OCI-LY7 (cell line): ENCODE results near the gene WDR54. TPM values are rescaled to one million over a fixed set of nuclear protein-coding genes. Genes with fewer than 3 reads are reported as not detected.

Source experiments
- Bru-seq: library from RNA; stranded (reverse); fragments of 400-500 nt; gene quantifications from one replicate; lab custom pipeline; 2021; lab: Mats Ljungman, UMichigan
- BruChase-seq, 2 experiments: library from RNA; stranded (reverse); fragments of 400-500 nt; gene quantifications; one replicate each; lab custom pipeline; 2021; lab: Mats Ljungman, UMichigan
- BruUV-seq: library from RNA; stranded (reverse); fragments of 400-500 nt; replicated peaks from 2 replicates; lab custom pipeline; 2021; lab: Mats Ljungman, UMichigan
- CTCF ChIA-PET: fragments of 300-600 bp; sonication (Branson Sonifier 250); formaldehyde crosslinking; loops from one replicate; lab custom pipeline; 2022; ENCODE audit warnings: antibody characterized with exemption; ENCODE audit not compliant: unreplicated experiment; lab: Charles Lee
- POLR2A ChIA-PET: fragments of 300-600 bp; sonication (Branson Sonifier 250); formaldehyde crosslinking; loops from one replicate; lab custom pipeline; 2022; ENCODE audit warnings: antibody characterized with exemption; lab: Charles Lee
- DNase-seq: peaks from one replicate; pipeline ENCODE4 v3.0.0-alpha.2; 2015; ENCODE audit warnings: low spot score
- H2AFZ ChIP-seq: fragments of 200-600 bp; sonication (generic), shearing (Covaris generic); 2 replicates; pipeline ENCODE4 v1.6.1; 2014; ENCODE audit warnings: mild to moderate bottlenecking, antibody characterized with exemption, low read length, moderate library complexity
- H3K27ac ChIP-seq: fragments of 200-600 bp; sonication (generic); 2 replicates; pipeline ENCODE4 v1.5.1; 2014; ENCODE audit warnings: mixed run types, low read depth, mild to moderate bottlenecking, moderate library complexity, low read length, inconsistent platforms; ENCODE audit not compliant: poor library complexity, severe bottlenecking
- H3K36me3 ChIP-seq: fragments of 200-600 bp; sonication (generic); 2 replicates; pipeline ENCODE4 v1.6.1; 2014; ENCODE audit warnings: mild to moderate bottlenecking, antibody characterized with exemption, low read length, moderate library complexity, mixed read lengths; ENCODE audit not compliant: insufficient read depth
- H3K4me1 ChIP-seq: fragments of 200-600 bp; sonication (generic); 2 replicates; pipeline ENCODE4 v1.5.1; 2014; ENCODE audit warnings: mild to moderate bottlenecking, low read length; ENCODE audit not compliant: insufficient read depth, poor library complexity, severe bottlenecking
- H3K4me2 ChIP-seq: fragments of 200-600 bp; sonication (generic); 2 replicates; pipeline ENCODE4 v1.6.1; 2014; ENCODE audit warnings: mild to moderate bottlenecking, low read length
- H3K4me3 ChIP-seq: fragments of 200-600 bp; sonication (generic); 2 replicates; pipeline ENCODE4 v1.5.1; 2014; ENCODE audit warnings: mild to moderate bottlenecking, low read depth, low read length; ENCODE audit not compliant: poor library complexity, severe bottlenecking
- H3K79me2 ChIP-seq: fragments of 200-600 bp; sonication (generic); 2 replicates; pipeline ENCODE4 v1.6.1; 2016; ENCODE audit warnings: low read depth, mild to moderate bottlenecking, low read length, moderate library complexity, mixed read lengths; ENCODE audit not compliant: insufficient read depth
- H3K9me2 ChIP-seq: fragments of 200-600 bp; sonication (generic); 2 replicates; pipeline ENCODE4 v1.6.1; 2016; ENCODE audit warnings: mild to moderate bottlenecking, low read length, mixed read lengths; ENCODE audit not compliant: insufficient read depth
- H3K9me3 ChIP-seq: fragments of 200-600 bp; sonication (generic); 2 replicates; pipeline ENCODE4 v1.6.1; 2014; ENCODE audit warnings: mild to moderate bottlenecking, mixed run types, low read length, mixed read lengths
- H4K20me1 ChIP-seq: fragments of 200-600 bp; sonication (generic); 2 replicates; pipeline ENCODE4 v1.6.1; 2014; ENCODE audit warnings: mild to moderate bottlenecking, antibody characterized with exemption, low read length, moderate library complexity, mixed read lengths; ENCODE audit not compliant: insufficient read depth
- EZH2phosphoT487 ChIP-seq: fragments of 200-600 bp; sonication (generic); IDR thresholded peaks from 2 replicates; pipeline ENCODE4 v1.6.1; 2018; ENCODE audit warnings: low read depth, borderline replicate concordance, mild to moderate bottlenecking, mixed run types, antibody characterized with exemption, low read length, moderate library complexity, mixed read lengths
- intact Hi-C: fragments of 100-400 bp; cut with micrococcal nuclease; formaldehyde crosslinking; loops from one replicate; pipeline ENCODE4 v1.10.0; 2022; ENCODE audit not compliant: unreplicated experiment
- long read RNA-seq: library from polyadenylated mRNA; stranded (forward); transcript quantifications from one replicate; pipeline ENCODE4 v2.0.0, GENCODE V29; 2022
- total RNA-seq, 2 experiments: library from RNA; depleted of rRNA in 1 of 2; stranded (reverse); fragments of >200 nt in 1 of 2; shearing (Covaris generic) in 1 of 2; gene quantifications; 2 replicates each; pipeline ENCODE4 v1.2.3, GENCODE V29; 2014 to 2022
- TF ChIP-seq, protein P1 (sequence below): fragments of 200-600 bp; sonication (generic); conservative IDR thresholded peaks from 2 replicates; pipeline ENCODE4 v1.5.1; 2014; ENCODE audit warnings: mild to moderate bottlenecking, antibody characterized with exemption, low read length, moderate library complexity, mixed read lengths

Gene WDR54, protein sequence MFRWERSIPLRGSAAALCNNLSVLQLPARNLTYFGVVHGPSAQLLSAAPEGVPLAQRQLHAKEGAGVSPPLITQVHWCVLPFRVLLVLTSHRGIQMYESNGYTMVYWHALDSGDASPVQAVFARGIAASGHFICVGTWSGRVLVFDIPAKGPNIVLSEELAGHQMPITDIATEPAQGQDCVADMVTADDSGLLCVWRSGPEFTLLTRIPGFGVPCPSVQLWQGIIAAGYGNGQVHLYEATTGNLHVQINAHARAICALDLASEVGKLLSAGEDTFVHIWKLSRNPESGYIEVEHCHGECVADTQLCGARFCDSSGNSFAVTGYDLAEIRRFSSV
- total RNA-seq (2014; rRNA removed; shearing (Covaris generic)) (55.5 and 64.7 TPM in 2 replicates), total RNA-seq (2022) (82.5 and 89.5 TPM in 2 replicates), Bru-seq, nascent RNA (percentile 60 among the genes with signal in this experiment), BruChase-seq, experiment 1, labeled RNA remaining after a 6-hour chase (percentile 65 among the genes with signal in this experiment), BruChase-seq, experiment 2, labeled RNA remaining after a 2-hour chase (percentile 60 among the genes with signal in this experiment)
- long read RNA-seq, transcript WDR54-210 (10 exons, 1,046 nt), result minor isoform, 10 of 100 reads
- long read RNA-seq, transcript WDR54-201 (10 exons, 1,147 nt), result major isoform, 62 of 100 reads
- long read RNA-seq, partial matches to known transcripts, result 10 of 100 reads
- long read RNA-seq, other reads (novel, unspliced or antisense), result 18 of 100 reads

DNA sequence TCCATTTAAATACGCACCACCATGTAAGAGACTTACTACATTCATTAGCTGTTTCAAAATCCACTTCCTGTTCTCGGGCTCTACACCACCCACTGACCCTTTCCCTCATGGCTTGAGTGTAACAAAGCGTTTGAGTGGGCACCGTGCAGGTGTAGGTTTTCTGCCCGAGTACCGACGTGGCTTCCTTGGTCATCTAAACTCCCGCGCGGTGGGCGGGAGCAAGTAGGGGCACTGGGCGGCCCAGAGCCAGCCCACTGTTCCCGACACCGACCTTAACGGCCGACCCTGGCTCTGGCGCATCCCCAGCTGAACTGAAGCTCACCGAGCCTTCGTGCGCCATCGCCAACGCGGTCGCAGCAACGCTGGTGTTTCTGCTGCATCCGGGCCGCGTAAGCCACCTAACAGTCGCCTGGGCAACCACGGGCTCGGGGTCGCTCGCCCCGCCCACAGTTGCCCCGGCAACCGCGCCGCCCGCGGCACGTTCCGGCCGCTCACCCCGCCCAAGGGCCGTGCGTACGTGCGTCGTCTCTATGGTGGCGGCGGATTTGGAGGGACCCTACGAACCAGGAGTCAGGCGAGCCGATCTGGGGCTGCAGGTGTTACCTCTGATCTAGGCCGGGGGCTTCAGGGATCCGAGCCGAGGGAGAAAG is at the start of gene WDR54, which contains the start of gene C2orf81:
Gene WDR54, plus strand, starts transcription at position 510 of the 650 bp plus-strand sequence. CDS start 424 bp downstream, outside the sequence.
Gene C2orf81, minus strand, starts transcription at position 399 of the 650 bp plus-strand sequence. Its CDS starts 59 bp downstream, at position 340.
- Histone ChIP-seq H2AFZ (peak within 1 kb of the TSS; percentile 81; the same call in 1 of the 2 replicates), H3K36me3 (peaks cover 7% of the 10 kb centered on the region; the same call in 1 of the 2 replicates), H4K20me1 (no peaks in the 10 kb centered on the region), H3K79me2 (peaks cover 4% of the 10 kb centered on the region; the same call in 1 of the 2 replicates), H3K4me3 (peak within 1 kb of the TSS; percentile 82), H3K9me2 (no peaks in the 10 kb centered on the region), H3K4me2 (peak within 1 kb of the TSS; percentile 84), H3K9me3 (no peaks in the 10 kb centered on the region), H3K4me1 (peaks cover 33% of the 10 kb centered on the region), H3K27ac (peak within 1 kb of the TSS; percentile 88)
- no TSS peak for BruUV-seq
- peak; percentile 97 for DNase-seq
- no peak for TF ChIP-seq EZH2phosphoT487
- TF ChIP-seq, protein P1, sequence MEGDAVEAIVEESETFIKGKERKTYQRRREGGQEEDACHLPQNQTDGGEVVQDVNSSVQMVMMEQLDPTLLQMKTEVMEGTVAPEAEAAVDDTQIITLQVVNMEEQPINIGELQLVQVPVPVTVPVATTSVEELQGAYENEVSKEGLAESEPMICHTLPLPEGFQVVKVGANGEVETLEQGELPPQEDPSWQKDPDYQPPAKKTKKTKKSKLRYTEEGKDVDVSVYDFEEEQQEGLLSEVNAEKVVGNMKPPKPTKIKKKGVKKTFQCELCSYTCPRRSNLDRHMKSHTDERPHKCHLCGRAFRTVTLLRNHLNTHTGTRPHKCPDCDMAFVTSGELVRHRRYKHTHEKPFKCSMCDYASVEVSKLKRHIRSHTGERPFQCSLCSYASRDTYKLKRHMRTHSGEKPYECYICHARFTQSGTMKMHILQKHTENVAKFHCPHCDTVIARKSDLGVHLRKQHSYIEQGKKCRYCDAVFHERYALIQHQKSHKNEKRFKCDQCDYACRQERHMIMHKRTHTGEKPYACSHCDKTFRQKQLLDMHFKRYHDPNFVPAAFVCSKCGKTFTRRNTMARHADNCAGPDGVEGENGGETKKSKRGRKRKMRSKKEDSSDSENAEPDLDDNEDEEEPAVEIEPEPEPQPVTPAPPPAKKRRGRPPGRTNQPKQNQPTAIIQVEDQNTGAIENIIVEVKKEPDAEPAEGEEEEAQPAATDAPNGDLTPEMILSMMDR, result no peak
- intact Hi-C loops, result loop anchor here (1.0 kb wide), 2 partner anchors 33 to 108 kb away; partner anchors contain the start of genes AUP1 and HTRA2
- ChIA-PET POLR2A (interaction anchor here (0.8 to 1.4 kb wide), 10 partner anchors 12 to 155 kb away, joined by 3 to 8 read pairs (median 4); partner anchors contain the start of gene WBP1), CTCF (interaction anchor here (0.5 to 1.0 kb wide), 2 partner anchors 34 to 282 kb away, joined by 4 to 12 read pairs; partner anchors contain the start of gene INO80B)

DNA sequence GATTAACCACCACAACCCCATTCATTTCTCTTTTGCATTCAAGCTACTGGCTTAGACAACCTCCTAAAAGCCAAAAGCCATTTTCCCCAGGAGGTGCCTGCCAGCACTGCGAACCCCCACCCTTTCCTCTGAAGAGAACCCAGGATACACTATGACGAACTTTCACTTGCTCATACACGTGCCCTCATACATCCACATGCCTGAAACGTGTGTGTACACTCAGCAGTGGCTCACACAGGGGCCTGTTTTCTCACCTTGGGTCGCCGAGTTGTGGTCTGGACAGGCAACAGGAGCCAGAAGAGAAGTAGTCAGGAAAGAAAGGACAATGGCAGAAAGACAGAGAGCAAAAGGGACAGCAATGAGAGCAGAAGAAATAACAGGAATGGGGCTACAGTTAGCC is 48.9 kb upstream of the WDR54 start:
- TF ChIP-seq, protein P1, result no peak
- no peak for TF ChIP-seq EZH2phosphoT487
- no peaks in the 10 kb centered on the region for H3K9me3 ChIP-seq
- no peak overlapping the region for H3K27ac ChIP-seq
- H3K4me2 ChIP-seq, result no peak overlapping the region
- no TSS peak for BruUV-seq
- no peak overlapping the region for H2AFZ ChIP-seq
- DNase-seq, result no peak
- ChIA-PET POLR2A (no interaction called here), CTCF (no interaction called here)
- H4K20me1 ChIP-seq, result no peaks in the 10 kb centered on the region
- no peaks in the 10 kb centered on the region for H3K79me2 ChIP-seq
- intact Hi-C loops, result no loop called here
- H3K4me3 ChIP-seq, result no peak overlapping the region
- H3K4me1 ChIP-seq, result no peaks in the 10 kb centered on the region
- H3K36me3 ChIP-seq, result peaks cover 47% of the 10 kb centered on the region
- H3K9me2 ChIP-seq, result no peaks in the 10 kb centered on the region
